OCI-LY1 (cell line): ENCODE measurements around the gene CDK5RAP2.

ENCODE experiments used
- EZH2 ChIP-seq: fragments of 200-600 bp; sonication (generic), shearing (Covaris generic); IDR thresholded peaks from 2 replicates; pipeline ENCODE4 v1.8.0; 2017; ENCODE audit warnings: borderline replicate concordance, mixed run types, mild to moderate bottlenecking, antibody characterized with exemption, low read length, moderate library complexity, mixed read lengths
- TF ChIP-seq, protein P1 (sequence below): fragments of 200-600 bp; sonication (generic), shearing (Covaris generic); IDR thresholded peaks from 2 replicates; pipeline ENCODE4 v1.5.1; 2017; ENCODE audit warnings: mild to moderate bottlenecking, antibody characterized with exemption, low read length, moderate library complexity, mixed read lengths

DNA sequence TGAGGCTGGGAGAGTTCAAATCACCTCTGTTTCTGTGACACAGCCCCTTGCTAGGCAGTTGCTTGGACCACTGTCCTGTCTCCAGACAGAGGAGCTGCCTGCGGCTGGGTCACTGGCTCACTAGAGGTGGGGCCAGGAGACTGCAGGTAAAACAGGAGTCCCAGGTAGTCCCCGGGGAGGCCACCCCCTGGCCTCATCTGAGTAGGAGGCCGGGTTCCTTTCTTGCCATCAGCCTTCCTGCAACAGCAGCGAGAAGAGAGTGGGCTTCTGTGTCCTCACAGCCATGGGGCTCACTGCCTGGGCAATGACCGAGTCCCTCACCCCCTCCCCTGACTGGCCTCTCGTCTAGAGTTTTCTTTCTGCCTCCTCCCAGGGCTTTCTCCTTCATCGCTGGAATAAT, 197.5 kb downstream of the CDK5RAP2 start:
- TF ChIP-seq, protein P1, sequence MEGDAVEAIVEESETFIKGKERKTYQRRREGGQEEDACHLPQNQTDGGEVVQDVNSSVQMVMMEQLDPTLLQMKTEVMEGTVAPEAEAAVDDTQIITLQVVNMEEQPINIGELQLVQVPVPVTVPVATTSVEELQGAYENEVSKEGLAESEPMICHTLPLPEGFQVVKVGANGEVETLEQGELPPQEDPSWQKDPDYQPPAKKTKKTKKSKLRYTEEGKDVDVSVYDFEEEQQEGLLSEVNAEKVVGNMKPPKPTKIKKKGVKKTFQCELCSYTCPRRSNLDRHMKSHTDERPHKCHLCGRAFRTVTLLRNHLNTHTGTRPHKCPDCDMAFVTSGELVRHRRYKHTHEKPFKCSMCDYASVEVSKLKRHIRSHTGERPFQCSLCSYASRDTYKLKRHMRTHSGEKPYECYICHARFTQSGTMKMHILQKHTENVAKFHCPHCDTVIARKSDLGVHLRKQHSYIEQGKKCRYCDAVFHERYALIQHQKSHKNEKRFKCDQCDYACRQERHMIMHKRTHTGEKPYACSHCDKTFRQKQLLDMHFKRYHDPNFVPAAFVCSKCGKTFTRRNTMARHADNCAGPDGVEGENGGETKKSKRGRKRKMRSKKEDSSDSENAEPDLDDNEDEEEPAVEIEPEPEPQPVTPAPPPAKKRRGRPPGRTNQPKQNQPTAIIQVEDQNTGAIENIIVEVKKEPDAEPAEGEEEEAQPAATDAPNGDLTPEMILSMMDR, result no peak
- no peak for TF ChIP-seq EZH2
